ENCODE results near the gene MARCHF9. TPM values are rescaled to one million over a fixed set of nuclear protein-coding genes. Genes with fewer than 3 reads are reported as not detected.
A peak's percentile ranks its signal among the peaks of the same experiment; 100 is the strongest.

MARCHF9 gene
- total RNA-seq, 1 experiment from 2014 or later = 42.4 TPM

DNA sequence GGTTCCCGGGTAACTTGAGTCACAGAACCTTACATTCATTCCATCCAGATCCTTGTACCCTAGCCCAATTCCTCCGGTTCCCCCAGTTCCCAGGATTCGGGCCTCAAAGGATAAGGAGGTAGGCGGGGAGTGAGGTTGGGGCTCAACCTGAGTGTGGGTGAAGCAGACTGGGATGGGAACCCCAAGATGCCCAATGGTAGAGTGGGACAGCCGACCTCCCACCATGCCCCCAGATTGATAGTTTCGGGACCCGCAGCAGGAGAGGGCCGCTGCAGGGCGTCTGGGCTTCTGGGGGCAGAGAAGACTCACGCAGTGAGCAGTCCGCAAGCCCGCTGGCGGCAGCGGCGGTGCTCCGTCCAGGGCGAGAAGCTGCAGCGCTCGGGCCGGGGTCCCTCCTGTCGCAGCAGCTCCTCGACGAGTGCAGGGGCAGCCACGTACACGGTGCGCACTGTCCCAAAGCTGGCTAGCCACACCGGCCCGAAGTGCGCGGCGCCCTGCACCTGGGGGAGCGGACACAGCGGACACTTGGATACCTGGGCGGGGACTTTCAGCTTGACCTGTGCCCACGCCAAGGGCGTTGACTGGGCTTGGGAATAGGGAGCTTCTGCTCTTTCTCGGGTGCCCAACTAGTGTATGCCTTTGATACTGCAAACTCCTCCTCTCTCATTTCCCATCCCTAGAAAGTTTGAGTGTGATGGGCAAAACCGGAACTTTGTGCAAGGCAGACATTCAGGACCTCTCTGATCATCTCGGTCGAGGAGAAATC, 11.0 kb downstream of the MARCHF9 start:
- Mint-ChIP-seq H3K36me3 (ENCODE audit: insufficient read depth, unreplicated experiment) (peaks cover 40% of the 10 kb centered on the region), H3K4me1 (ENCODE audit: low read depth, unreplicated experiment) (peaks cover 25% of the 10 kb centered on the region), H3K27ac (ENCODE audit: unreplicated experiment) (peak overlapping the region; percentile 20), H3K4me3 (ENCODE audit: low read depth, unreplicated experiment) (peak overlapping the region; percentile 81), H3K27me3 (ENCODE audit: unreplicated experiment) (peaks cover 45% of the 10 kb centered on the region), H3K9me3 (ENCODE audit: low read depth, unreplicated experiment) (no peaks in the 10 kb centered on the region)
- DNase-seq = peak; percentile 24
- TF ChIP-seq, protein P1, sequence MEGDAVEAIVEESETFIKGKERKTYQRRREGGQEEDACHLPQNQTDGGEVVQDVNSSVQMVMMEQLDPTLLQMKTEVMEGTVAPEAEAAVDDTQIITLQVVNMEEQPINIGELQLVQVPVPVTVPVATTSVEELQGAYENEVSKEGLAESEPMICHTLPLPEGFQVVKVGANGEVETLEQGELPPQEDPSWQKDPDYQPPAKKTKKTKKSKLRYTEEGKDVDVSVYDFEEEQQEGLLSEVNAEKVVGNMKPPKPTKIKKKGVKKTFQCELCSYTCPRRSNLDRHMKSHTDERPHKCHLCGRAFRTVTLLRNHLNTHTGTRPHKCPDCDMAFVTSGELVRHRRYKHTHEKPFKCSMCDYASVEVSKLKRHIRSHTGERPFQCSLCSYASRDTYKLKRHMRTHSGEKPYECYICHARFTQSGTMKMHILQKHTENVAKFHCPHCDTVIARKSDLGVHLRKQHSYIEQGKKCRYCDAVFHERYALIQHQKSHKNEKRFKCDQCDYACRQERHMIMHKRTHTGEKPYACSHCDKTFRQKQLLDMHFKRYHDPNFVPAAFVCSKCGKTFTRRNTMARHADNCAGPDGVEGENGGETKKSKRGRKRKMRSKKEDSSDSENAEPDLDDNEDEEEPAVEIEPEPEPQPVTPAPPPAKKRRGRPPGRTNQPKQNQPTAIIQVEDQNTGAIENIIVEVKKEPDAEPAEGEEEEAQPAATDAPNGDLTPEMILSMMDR (IDR thresholded peaks at IDR 0.05; ENCODE audit: unreplicated experiment) = no peak
- CTCF ChIA-PET = interaction anchor here (0.6 to 1.7 kb wide), 2 partner anchors 9 to 1664 kb away, joined by 7 to 9 read pairs; no protein-coding TSS in a partner anchor
- intact Hi-C loops (cut with micrococcal nuclease; ENCODE audit: unreplicated experiment) = no loop called here
- no TSS peak for BruUV-seq (replicated peaks)

- H3K36me3 Mint-ChIP-seq (ENCODE audit: insufficient read depth, unreplicated experiment) = peaks cover 44% of the 10 kb centered on the region
- peak within 1 kb of the TSS; percentile 81 for H3K4me3 Mint-ChIP-seq (ENCODE audit: low read depth, unreplicated experiment)
- H3K4me1 Mint-ChIP-seq (ENCODE audit: low read depth, unreplicated experiment) = peaks cover 31% of the 10 kb centered on the region
- peaks cover 45% of the 10 kb centered on the region for H3K27me3 Mint-ChIP-seq (ENCODE audit: unreplicated experiment)
- peak; percentile 24 for DNase-seq
- peak within 1 kb of the TSS; percentile 18 for H3K27ac Mint-ChIP-seq (ENCODE audit: unreplicated experiment)
- CTCF ChIA-PET = interaction anchor here (1.7 kb wide), 1 partner anchor 10 kb away, joined by 9 read pairs; no protein-coding TSS in a partner anchor
- intact Hi-C loops (cut with micrococcal nuclease; ENCODE audit: unreplicated experiment) = no loop called here
- TF ChIP-seq, protein P1 (IDR thresholded peaks at IDR 0.05; ENCODE audit: unreplicated experiment) = no peak
- no peaks in the 10 kb centered on the region for H3K9me3 Mint-ChIP-seq (ENCODE audit: low read depth, unreplicated experiment)
- BruUV-seq (replicated peaks) = no TSS peak
These were observed 11.8 kb downstream of the MARCHF9 start, which contains the start of gene CYP27B1 for GRCh38 chr12:57766464-57767304. Gene CYP27B1 (minus strand): TSS chr12:57767078. CDS start chr12:57767041, 37 bp downstream.

DNA sequence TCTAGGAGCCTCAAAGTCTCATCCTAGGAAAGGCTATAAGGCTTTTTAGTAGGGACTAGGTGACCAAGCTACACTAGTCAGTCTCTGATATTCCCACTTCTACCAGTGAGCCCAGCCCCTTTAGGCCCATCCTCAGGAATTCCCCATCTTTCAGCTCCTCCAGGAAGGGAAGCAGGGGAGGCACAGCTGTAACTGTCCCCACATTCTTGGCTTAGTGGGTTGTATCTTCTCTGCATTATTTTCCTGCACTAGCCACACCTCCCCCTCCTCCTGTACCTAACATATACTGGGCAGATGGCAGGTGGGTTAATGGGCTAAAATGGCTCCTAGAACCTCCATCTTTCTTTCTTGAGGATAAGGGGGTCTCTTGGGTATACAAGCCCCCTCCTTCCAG, 12.4 kb downstream of the MARCHF9 start:
- no TSS peak for BruUV-seq (replicated peaks)
- Mint-ChIP-seq H3K27ac (ENCODE audit: unreplicated experiment) (peak overlapping the region; percentile 18), H3K4me1 (ENCODE audit: low read depth, unreplicated experiment) (peaks cover 31% of the 10 kb centered on the region), H3K4me3 (ENCODE audit: low read depth, unreplicated experiment) (no peak overlapping the region), H3K9me3 (ENCODE audit: low read depth, unreplicated experiment) (no peaks in the 10 kb centered on the region), H3K36me3 (ENCODE audit: insufficient read depth, unreplicated experiment) (peaks cover 44% of the 10 kb centered on the region), H3K27me3 (ENCODE audit: unreplicated experiment) (peaks cover 45% of the 10 kb centered on the region)
- intact Hi-C loops (cut with micrococcal nuclease; ENCODE audit: unreplicated experiment) = no loop called here
- TF ChIP-seq, protein P1 (IDR thresholded peaks at IDR 0.05; ENCODE audit: unreplicated experiment) = no peak
- no peak for DNase-seq
- CTCF ChIA-PET = interaction anchor here (1.7 kb wide), 1 partner anchor 11 kb away, joined by 9 read pairs; no protein-coding TSS in a partner anchor

GRCh38 chr12:57767876-57768275, 13.0 kb downstream of the MARCHF9 start:
- BruUV-seq (replicated peaks) = no TSS peak
- no peak overlapping the region for H3K27ac Mint-ChIP-seq (ENCODE audit: unreplicated experiment)
- DNase-seq = no peak
- peaks cover 44% of the 10 kb centered on the region for H3K27me3 Mint-ChIP-seq (ENCODE audit: unreplicated experiment)
- no peak overlapping the region for H3K4me3 Mint-ChIP-seq (ENCODE audit: low read depth, unreplicated experiment)
- intact Hi-C loops (cut with micrococcal nuclease; ENCODE audit: unreplicated experiment) = no loop called here
- CTCF ChIA-PET = no interaction called here
- H3K9me3 Mint-ChIP-seq (ENCODE audit: low read depth, unreplicated experiment) = no peaks in the 10 kb centered on the region
- TF ChIP-seq, protein P1 (IDR thresholded peaks at IDR 0.05; ENCODE audit: unreplicated experiment) = no peak
- peaks cover 31% of the 10 kb centered on the region for H3K4me1 Mint-ChIP-seq (ENCODE audit: low read depth, unreplicated experiment)
- peaks cover 50% of the 10 kb centered on the region for H3K36me3 Mint-ChIP-seq (ENCODE audit: insufficient read depth, unreplicated experiment)

Measured in Calu3 (cell line).